Muscle of arm (tissue), 12 donors: Measurements from ENCODE around the gene ARL4D. TPM values are rescaled to one million over a fixed set of nuclear protein-coding genes. Genes with fewer than 3 reads are reported as not detected.

ENCODE experiments used
- polyA plus RNA-seq, 12 donors: library from polyadenylated mRNA; unstranded; fragments of 120-200 nt; gene quantifications; one replicate each; pipeline ENCODE4 v1.2.1, GENCODE V29; 2013; ENCODE audit not compliant: insufficient read length in 12 of 12

ARL4D gene
- polyA plus RNA-seq, 12 donors, result 7.2 to 15.9 (median 7.9) TPM; not detected in 1

Other genes with a start within 250 kb of the ARL4D start
- gene NBR1, start 227.8 kb upstream of the ARL4D start, polyA plus RNA-seq, result 10 to 100 TPM in 11 of 12 donors, not detected in 1; 55.6 to 88.0 (median 68.2) TPM
- gene TMEM106A, start 187.1 kb upstream of the ARL4D start, polyA plus RNA-seq, result 10 to 100 TPM in 5 of 12 donors, 1 to 10 TPM in 6, not detected in 1; 5.9 to 17.5 (median 8.5) TPM
- gene CCDC200, start 170.4 kb upstream of the ARL4D start, polyA plus RNA-seq, result 10 to 100 TPM in 4 of 12 donors, 1 to 10 TPM in 6, not detected in 2; 3.3 to 18.3 (median 7.2) TPM
- 1 to 10 TPM in 4 of 12 donors, not detected in 8; 1.3 to 2.6 (median 1.8) TPM for gene RNU2-1, start 165.0 kb upstream of the ARL4D start, polyA plus RNA-seq
- 10 to 100 TPM in 10 of 12 donors, 1 to 10 TPM in 1, not detected in 1; 8.9 to 30.0 (median 26.3) TPM for gene DHX8, start 85.0 kb downstream of the ARL4D start, polyA plus RNA-seq
- 1 to 10 TPM in 11 of 12 donors, not detected in 1; 2.9 to 8.7 (median 4.9) TPM for gene ETV4, start 147.3 kb downstream of the ARL4D start, polyA plus RNA-seq